VCaP (cell line): Measurements from ENCODE around the gene HOXA4.

ENCODE experiments used
- H3K27ac ChIP-seq: fragments of 450-650 bp; 2 replicates; pipeline ENCODE4 v1.5.1; 2017
- CTCF ChIP-seq: fragments of 450-650 bp; conservative IDR thresholded peaks from 2 replicates; pipeline ENCODE4 v1.5.1; 2017; ENCODE audit warnings: mild to moderate bottlenecking, moderate library complexity

HOXA4 gene

GRCh38 chr7:27102581-27103442 lies 27.7 kb downstream of the HOXA4 start, which contains the start of gene HOXA2:
Gene HOXA2 (minus strand): TSS chr7:27102683. CDS start chr7:27102500, 183 bp downstream.
- TF ChIP-seq CTCF, result no peak
- no peak within 1 kb of the TSS for H3K27ac ChIP-seq

- H3K27ac ChIP-seq, result no peak overlapping the region
- TF ChIP-seq CTCF, result no peak
Measured at GRCh38 chr7:27101957-27102580, 28.5 kb downstream of the HOXA4 start.

GRCh38 chr7:27101171-27101956 lies 29.2 kb downstream of the HOXA4 start:
- TF ChIP-seq CTCF, result no peak
- H3K27ac ChIP-seq, result no peak overlapping the region

GRCh38 chr7:27100694-27101170 lies 29.8 kb downstream of the HOXA4 start:
- no peak for TF ChIP-seq CTCF
- H3K27ac ChIP-seq, result no peak overlapping the region

GRCh38 chr7:27099453-27100370 lies 30.8 kb downstream of the HOXA4 start:
- no peak overlapping the region for H3K27ac ChIP-seq
- TF ChIP-seq CTCF, result no peak

GRCh38 chr7:27098578-27099451 lies 31.7 kb downstream of the HOXA4 start:
- H3K27ac ChIP-seq, result no peak overlapping the region

More at GRCh38 chr7:27098578-27099451, 31.7 kb downstream of the HOXA4 start:
- TF ChIP-seq CTCF, result no peak
